A673 (cell line): Measurements from ENCODE around the gene ZNF41. TPM values are rescaled to one million over a fixed set of nuclear protein-coding genes. Genes with fewer than 3 reads are reported as not detected.

Experiments
- BruUV-seq: library from RNA; stranded (reverse); fragments of 400-500 nt; replicated peaks from 2 replicates; lab custom pipeline; 2021; lab: Mats Ljungman, UMichigan
- CTCF ChIA-PET: fragments of 300-600 bp; sonication (Branson Sonifier 250); formaldehyde crosslinking; loops from one replicate; lab custom pipeline; 2022; ENCODE audit warnings: antibody characterized with exemption; lab: Charles Lee
- POLR2A ChIA-PET: fragments of 300-600 bp; sonication (Branson Sonifier 250); formaldehyde crosslinking; loops from one replicate; lab custom pipeline; 2022; ENCODE audit warnings: antibody characterized with exemption; ENCODE audit not compliant: low non-redundant PET; lab: Charles Lee
- DNase-seq: peaks from one replicate; pipeline ENCODE4 v3.0.0-alpha.2; 2015; ENCODE audit warnings: low spot score
- H3K27ac ChIP-seq: fragments of 200-600 bp; sonication (generic); 2 replicates; pipeline ENCODE4 v1.5.1; 2016; ENCODE audit warnings: mixed run types, low read depth, mild to moderate bottlenecking, mixed read lengths, antibody characterized with exemption, low read length; ENCODE audit not compliant: poor library complexity, severe bottlenecking
- H3K27me3 ChIP-seq: fragments of 200-600 bp; sonication (generic); replicated peaks from 2 replicates; pipeline ENCODE4 v1.6.1; 2017; ENCODE audit warnings: mixed run types, low read depth, mild to moderate bottlenecking, mixed read lengths, antibody characterized with exemption, low read length; ENCODE audit not compliant: insufficient read depth, poor library complexity
- H3K36me3 ChIP-seq: fragments of 200-600 bp; sonication (generic); 2 replicates; pipeline ENCODE4 v1.6.1; 2016; ENCODE audit warnings: mixed run types, mild to moderate bottlenecking, mixed read lengths, antibody characterized with exemption, low read length; ENCODE audit not compliant: insufficient read depth, poor library complexity, severe bottlenecking
- H3K4me1 ChIP-seq: fragments of 200-600 bp; sonication (generic); 2 replicates; pipeline ENCODE4 v1.6.1; 2017; ENCODE audit warnings: mixed run types, mild to moderate bottlenecking, mixed read lengths, antibody characterized with exemption, low read length; ENCODE audit not compliant: insufficient read depth, poor library complexity, severe bottlenecking
- H3K4me3 ChIP-seq: fragments of 200-600 bp; sonication (generic); 2 replicates; pipeline ENCODE4 v1.5.1; 2016; ENCODE audit warnings: low read depth, mixed run types, mild to moderate bottlenecking, mixed read lengths, low read length; ENCODE audit not compliant: poor library complexity, severe bottlenecking
- H3K9me3 ChIP-seq: fragments of 200-600 bp; sonication (generic); 2 replicates; pipeline ENCODE4 v1.6.1; 2016; ENCODE audit warnings: mixed run types, low read depth, mild to moderate bottlenecking, mixed read lengths, antibody characterized with exemption, low read length; ENCODE audit not compliant: poor library complexity, severe bottlenecking
- EZH2 ChIP-seq: fragments of 200-600 bp; sonication (generic); IDR thresholded peaks from 2 replicates; pipeline ENCODE4 v1.6.1; 2017; ENCODE audit warnings: borderline replicate concordance, low read depth, mild to moderate bottlenecking, mixed read lengths, antibody characterized with exemption, low read length; ENCODE audit not compliant: poor library complexity, severe bottlenecking
- intact Hi-C: fragments of 100-400 bp; cut with micrococcal nuclease; formaldehyde crosslinking; loops from one replicate; pipeline ENCODE4 v1.10.0; 2022; ENCODE audit not compliant: unreplicated experiment
- total RNA-seq: library from RNA; stranded (reverse); gene quantifications from 2 replicates; pipeline ENCODE4 v1.2.3, GENCODE V29; 2021
- TF ChIP-seq, protein P1 (sequence below): fragments of 300-800, 200-600 bp; sonication (generic); conservative IDR thresholded peaks from 2 replicates; pipeline ENCODE4 v1.5.1; 2017; ENCODE audit warnings: low read depth, mild to moderate bottlenecking, antibody characterized with exemption, low read length, moderate library complexity, mixed read lengths

ZNF41 gene
- total RNA-seq, 1 experiment from 2014 or later = 6.4 TPM

DNA sequence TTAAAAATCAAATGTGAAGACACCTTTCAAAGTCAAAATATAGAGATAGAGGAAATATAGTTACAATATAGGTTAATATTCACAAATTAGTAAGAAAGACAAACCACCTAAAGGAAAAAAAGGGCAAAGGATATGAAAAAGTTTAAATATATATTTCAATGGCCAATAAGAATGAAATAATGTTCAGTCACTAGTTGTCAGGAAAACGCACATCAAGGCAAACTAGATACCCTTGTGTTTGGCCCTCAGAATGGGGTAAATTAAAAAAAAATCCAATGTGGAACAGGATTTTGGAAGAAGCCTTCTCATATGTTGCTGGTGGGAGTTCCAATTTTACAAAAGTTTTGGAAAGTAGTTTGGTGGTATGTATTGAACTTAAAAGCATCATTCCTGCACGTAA is 2.4 kb downstream of the ZNF41 start:
- DNase-seq = no peak
- H3K9me3 ChIP-seq = no peaks in the 10 kb centered on the region
- ChIA-PET CTCF (no interaction called here), POLR2A (no interaction called here)
- H3K27me3 ChIP-seq = no peaks in the 10 kb centered on the region
- no TSS peak for BruUV-seq
- no peaks in the 10 kb centered on the region for H3K36me3 ChIP-seq
- H3K4me3 ChIP-seq = no peak overlapping the region
- no peak for TF ChIP-seq EZH2
- H3K4me1 ChIP-seq = no peaks in the 10 kb centered on the region
- intact Hi-C loops = no loop called here
- H3K27ac ChIP-seq = no peak overlapping the region

DNA sequence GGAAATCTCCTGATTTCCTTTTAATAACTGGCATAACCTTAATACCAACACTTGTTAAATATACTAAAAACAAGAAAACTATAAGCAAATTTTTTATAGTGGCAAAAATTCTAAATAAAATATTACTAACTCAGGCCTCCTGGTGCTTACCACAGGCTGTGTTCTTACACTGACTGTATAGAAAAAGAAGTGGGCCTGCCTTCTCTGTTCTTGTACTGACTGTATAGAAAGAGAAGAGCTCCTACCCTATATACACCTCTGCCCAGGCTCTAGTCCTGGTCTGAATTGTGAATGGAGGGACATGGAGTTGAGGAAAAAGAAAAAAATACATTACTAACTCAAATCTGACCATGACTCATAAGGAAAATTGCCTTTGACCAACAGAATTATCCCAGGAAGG is 7.5 kb downstream of the ZNF41 start:
- TF ChIP-seq, protein P1, sequence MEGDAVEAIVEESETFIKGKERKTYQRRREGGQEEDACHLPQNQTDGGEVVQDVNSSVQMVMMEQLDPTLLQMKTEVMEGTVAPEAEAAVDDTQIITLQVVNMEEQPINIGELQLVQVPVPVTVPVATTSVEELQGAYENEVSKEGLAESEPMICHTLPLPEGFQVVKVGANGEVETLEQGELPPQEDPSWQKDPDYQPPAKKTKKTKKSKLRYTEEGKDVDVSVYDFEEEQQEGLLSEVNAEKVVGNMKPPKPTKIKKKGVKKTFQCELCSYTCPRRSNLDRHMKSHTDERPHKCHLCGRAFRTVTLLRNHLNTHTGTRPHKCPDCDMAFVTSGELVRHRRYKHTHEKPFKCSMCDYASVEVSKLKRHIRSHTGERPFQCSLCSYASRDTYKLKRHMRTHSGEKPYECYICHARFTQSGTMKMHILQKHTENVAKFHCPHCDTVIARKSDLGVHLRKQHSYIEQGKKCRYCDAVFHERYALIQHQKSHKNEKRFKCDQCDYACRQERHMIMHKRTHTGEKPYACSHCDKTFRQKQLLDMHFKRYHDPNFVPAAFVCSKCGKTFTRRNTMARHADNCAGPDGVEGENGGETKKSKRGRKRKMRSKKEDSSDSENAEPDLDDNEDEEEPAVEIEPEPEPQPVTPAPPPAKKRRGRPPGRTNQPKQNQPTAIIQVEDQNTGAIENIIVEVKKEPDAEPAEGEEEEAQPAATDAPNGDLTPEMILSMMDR = no peak
- TF ChIP-seq EZH2 = no peak
- CTCF ChIA-PET = no interaction called here

DNA sequence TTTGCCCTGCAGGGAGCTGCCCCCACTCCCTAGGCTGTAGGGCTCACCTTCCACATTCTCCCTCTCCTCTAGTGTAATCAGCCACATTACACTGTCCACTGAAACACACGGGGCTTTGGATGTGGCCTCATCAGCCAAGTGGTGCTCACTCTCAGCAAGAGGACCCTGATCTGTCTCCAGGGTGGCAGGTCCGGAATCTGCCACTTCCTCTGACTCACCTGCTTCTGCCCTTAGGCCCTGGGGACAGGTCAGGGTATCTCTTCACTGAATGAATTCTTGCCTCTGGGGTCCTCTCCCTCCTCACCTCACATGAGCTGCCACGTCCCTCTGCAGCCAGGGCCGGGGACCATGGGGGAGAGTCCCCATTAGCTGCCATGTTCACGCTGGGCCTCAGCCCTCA is 15.9 kb downstream of the ZNF41 start:
- BruUV-seq = no TSS peak
- intact Hi-C loops = no loop called here
- H3K4me3 ChIP-seq = no peak overlapping the region
- CTCF ChIA-PET = no interaction called here
- no peak for DNase-seq
- H3K9me3 ChIP-seq = no peaks in the 10 kb centered on the region
- POLR2A ChIA-PET = no interaction called here
- no peaks in the 10 kb centered on the region for H3K27me3 ChIP-seq
- no peak for TF ChIP-seq EZH2
- TF ChIP-seq, protein P1 = no peak
- no peak overlapping the region for H3K27ac ChIP-seq
- no peaks in the 10 kb centered on the region for H3K36me3 ChIP-seq
- H3K4me1 ChIP-seq = no peaks in the 10 kb centered on the region

More for the DNA sequence above, 7.5 kb downstream of the ZNF41 start:
- DNase-seq = no peak
- Histone ChIP-seq H3K4me1 (no peaks in the 10 kb centered on the region), H3K9me3 (no peaks in the 10 kb centered on the region), H3K36me3 (no peaks in the 10 kb centered on the region), H3K27ac (no peak overlapping the region), H3K4me3 (no peak overlapping the region), H3K27me3 (no peaks in the 10 kb centered on the region)
- intact Hi-C loops = no loop called here
- POLR2A ChIA-PET = no interaction called here
- BruUV-seq = no TSS peak

DNA sequence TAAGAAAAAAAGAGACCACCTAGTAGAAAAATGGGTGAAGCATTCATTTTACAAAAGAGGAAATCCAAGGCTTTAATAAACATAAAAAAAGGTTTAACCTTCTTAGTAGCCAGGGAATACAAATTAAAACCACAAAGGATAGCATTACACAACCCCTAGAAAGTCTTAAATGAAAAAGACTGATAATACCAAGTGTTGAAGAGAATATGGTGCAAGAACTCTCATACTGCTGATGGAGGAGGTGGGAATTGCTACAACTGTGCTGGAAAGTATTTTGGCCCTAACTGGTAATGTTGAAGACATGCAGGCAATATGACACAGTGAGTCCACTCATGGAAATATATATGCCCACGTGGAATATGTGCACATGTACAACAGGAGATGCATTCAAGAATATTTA is 22.5 kb downstream of the ZNF41 start:
- BruUV-seq = no TSS peak
- DNase-seq = no peak
- CTCF ChIA-PET = no interaction called here
- H3K36me3 ChIP-seq = no peaks in the 10 kb centered on the region
- intact Hi-C loops = no loop called here
- no peak overlapping the region for H3K4me3 ChIP-seq
- no peak for TF ChIP-seq EZH2
- TF ChIP-seq, protein P1 = no peak
- POLR2A ChIA-PET = no interaction called here
- no peaks in the 10 kb centered on the region for H3K27me3 ChIP-seq
- no peaks in the 10 kb centered on the region for H3K4me1 ChIP-seq
- H3K27ac ChIP-seq = no peak overlapping the region
- peaks cover 3% of the 10 kb centered on the region for H3K9me3 ChIP-seq
